Liver (tissue), 9 donors: ENCODE data around the gene DHCR7. TPM values are rescaled to one million over a fixed set of nuclear protein-coding genes. Genes with fewer than 3 reads are reported as not detected.

Experiments used
- DNase-seq: peaks from one replicate; pipeline ENCODE4 v3.0.0-alpha.2; 2017; ENCODE audit warnings: low spot score
- H3K27ac ChIP-seq, 2 donors: one replicate each; pipeline ENCODE4 v1.7.0; 2013; ENCODE audit warnings: inconsistent platforms in 2 of 2, low read length in 2 of 2, control low read depth in 1 of 2, low read depth in 1 of 2, mild to moderate bottlenecking in 1 of 2
- H3K27me3 ChIP-seq, 4 donors: one replicate each; pipeline versions ENCODE4 v1.6.1 to v1.7.0; 2013; ENCODE audit warnings: low read length in 3 of 4, inconsistent platforms in 1 of 4, mild to moderate bottlenecking in 1 of 4, moderate library complexity in 1 of 4; ENCODE audit not compliant: control insufficient read depth in 4 of 4, insufficient read depth in 4 of 4
- H3K36me3 ChIP-seq, 4 donors: one replicate each; pipeline versions ENCODE4 v1.6.1 to v1.7.0; 2013; ENCODE audit warnings: low read length in 3 of 4, mild to moderate bottlenecking in 3 of 4, low read depth in 1 of 4, moderate library complexity in 1 of 4; ENCODE audit not compliant: control insufficient read depth in 4 of 4, insufficient read depth in 3 of 4
- H3K4me1 ChIP-seq, 4 donors: one replicate each; pipeline versions ENCODE4 v1.6.1 to v1.7.0; 2013; ENCODE audit warnings: low read length in 3 of 4, mild to moderate bottlenecking in 3 of 4, moderate library complexity in 1 of 4; ENCODE audit not compliant: control insufficient read depth in 4 of 4, insufficient read depth in 4 of 4
- H3K4me3 ChIP-seq, 3 donors: one replicate each; pipeline versions ENCODE4 v1.6.1 to v1.7.0; 2013; ENCODE audit warnings: low read length in 3 of 3, control low read depth in 1 of 3, low read depth in 1 of 3, mild to moderate bottlenecking in 1 of 3
- H3K9ac ChIP-seq, 2 donors: one replicate each; pipeline ENCODE4 v1.7.0; 2013; ENCODE audit warnings: low read length in 2 of 2, mild to moderate bottlenecking in 2 of 2, moderate library complexity in 2 of 2, control low read depth in 1 of 2, low read depth in 1 of 2
- H3K9me3 ChIP-seq, 4 donors: one replicate each; pipeline versions ENCODE4 v1.6.1 to v1.7.0; 2013; ENCODE audit warnings: low read length in 3 of 4; ENCODE audit not compliant: control insufficient read depth in 4 of 4
- ATF3 ChIP-seq: IDR thresholded peaks from 2 replicates; pipeline ENCODE4 v1.6.1; 2016; ENCODE audit warnings: antibody characterized with exemption
- CTCF ChIP-seq: fragments of 150-350 bp; IDR thresholded peaks from 2 replicates; pipeline ENCODE4 v1.5.1; 2017; ENCODE audit warnings: improper control_type of control experiment, low read depth, low read length; ENCODE audit not compliant: missing input control
- EGR1 ChIP-seq, 2 donors: IDR thresholded peaks; 2 replicates each; pipeline ENCODE4 v1.6.1; 2016 to 2018; ENCODE audit warnings: antibody characterized with exemption in 2 of 2, low read depth in 2 of 2
- FOXA1 ChIP-seq: IDR thresholded peaks from 2 replicates; pipeline ENCODE4 v1.6.1; 2016; ENCODE audit warnings: antibody characterized with exemption
- FOXA2 ChIP-seq: IDR thresholded peaks from 2 replicates; pipeline ENCODE4 v1.6.1; 2016; ENCODE audit warnings: antibody characterized with exemption
- GABPA ChIP-seq, 2 donors: IDR thresholded peaks in 1 of 2; conservative IDR thresholded peaks in 1 of 2; 2 replicates each; pipeline ENCODE4 v1.6.1; 2016; ENCODE audit warnings: antibody characterized with exemption in 2 of 2, mild to moderate bottlenecking in 1 of 2, moderate library complexity in 1 of 2
- HNF4A ChIP-seq, 2 donors: conservative IDR thresholded peaks; 2 replicates each; pipeline ENCODE4 v1.6.1; 2016; ENCODE audit warnings: antibody characterized with exemption in 2 of 2, mild to moderate bottlenecking in 2 of 2
- HNF4G ChIP-seq: IDR thresholded peaks from 2 replicates; pipeline ENCODE4 v1.6.1; 2016; ENCODE audit warnings: antibody characterized with exemption
- JUND ChIP-seq, 2 donors: IDR thresholded peaks; 2 replicates each; pipeline ENCODE4 v1.6.1; 2016; ENCODE audit warnings: antibody characterized with exemption in 2 of 2
- MAX ChIP-seq: IDR thresholded peaks from 2 replicates; pipeline ENCODE4 v1.6.1; 2016; ENCODE audit warnings: antibody characterized with exemption
- NR2F2 ChIP-seq: IDR thresholded peaks from 2 replicates; pipeline ENCODE4 v1.6.1; 2016; ENCODE audit warnings: antibody characterized with exemption
- RAD21 ChIP-seq, 2 donors: IDR thresholded peaks; 2 replicates each; pipeline ENCODE4 v1.6.1; 2016; ENCODE audit warnings: antibody characterized with exemption in 2 of 2, mild to moderate bottlenecking in 2 of 2
- REST ChIP-seq: IDR thresholded peaks from 2 replicates; pipeline ENCODE4 v1.6.1; 2016; ENCODE audit warnings: antibody characterized with exemption, mild to moderate bottlenecking
- RXRA ChIP-seq, 2 donors: IDR thresholded peaks; 2 replicates each; pipeline ENCODE4 v1.6.1; 2017 to 2018; ENCODE audit warnings: antibody characterized with exemption in 2 of 2, mild to moderate bottlenecking in 1 of 2
- SP1 ChIP-seq: IDR thresholded peaks from 2 replicates; pipeline ENCODE4 v1.6.1; 2018; ENCODE audit warnings: antibody characterized with exemption, mild to moderate bottlenecking
- TAF1 ChIP-seq: conservative IDR thresholded peaks from 2 replicates; pipeline ENCODE4 v1.6.1; 2016; ENCODE audit warnings: antibody characterized with exemption, mild to moderate bottlenecking
- YY1 ChIP-seq: IDR thresholded peaks from 2 replicates; pipeline ENCODE4 v1.6.1; 2016; ENCODE audit warnings: antibody characterized with exemption, mild to moderate bottlenecking
- ZBTB33 ChIP-seq: IDR thresholded peaks from 2 replicates; pipeline ENCODE4 v1.6.1; 2016; ENCODE audit warnings: antibody characterized with exemption
- WGBS: extraction: QIAGEN DNeasy Blood & Tissue Kit; methylation state at CpG from one replicate; pipeline ENCODE4 v1.1.7; 2013; 5-methylcytosine and 5-hydroxymethylcytosine counted together
- polyA plus RNA-seq, 2 donors: library from polyadenylated mRNA; stranded (reverse) in 1 of 2; unstranded in 1 of 2; fragments of 200-250 nt in 1 of 2; fragments of >200 nt in 1 of 2; fragmentation: Nextera tagmentation in 1 of 2; extraction: Ambion mirVana in 1 of 2; gene quantifications; one replicate each; pipeline versions ENCODE4 v1.2.1 to v1.2.3, GENCODE V29; 2013 to 2015
- total RNA-seq, 2 donors: library from RNA; depleted of rRNA; stranded (reverse); fragments of >200 nt; gene quantifications; one replicate each; pipeline ENCODE4 v1.2.3, GENCODE V29; 2014
- donor health status: healthy.
- donor health status: healthy.
- donor health status: healthy.
- donor health status: healthy.
- donor health status: healthy.

DHCR7 gene
- total and polyA plus RNA-seq, 4 donors, result 56.9 to 224 (median 172) TPM

- H3K4me3 ChIP-seq, result no peak overlapping the region
- H3K36me3 ChIP-seq, result peaks cover 12 to 83% (median 53%) of the 10 kb centered on the region in 4 donors
- no peak overlapping the region for H3K9ac ChIP-seq
- H3K27me3 ChIP-seq, result no peaks in the 10 kb centered on the region
- TF ChIP-seq FOXA2 (no peak), ATF3 (no peak), JUND (IDR thresholded peaks at IDR 0.05) (no peak), HNF4G (no peak), FOXA1 (no peak), RXRA (IDR thresholded peaks at IDR 0.05) (no peak), YY1 (no peak), MAX (no peak), CTCF (no peak), EGR1 (IDR thresholded peaks at IDR 0.05; ENCODE audit: low read depth in 2 of 2) (no peak), HNF4A (conservative IDR thresholded peaks at IDR 0.05) (no peak), RAD21 (IDR thresholded peaks at IDR 0.05) (no peak), GABPA (IDR thresholded peaks at IDR 0.05 in 1 of 2, conservative IDR thresholded peaks at IDR 0.05 in 1 of 2) (no peak), ZBTB33 (no peak), TAF1 (no peak), REST (no peak), NR2F2 (no peak), SP1 (no peak)
- no peaks in the 10 kb centered on the region for H3K9me3 ChIP-seq
- no peak overlapping the region for H3K27ac ChIP-seq
- H3K4me1 ChIP-seq, result no peaks in the 10 kb centered on the region
- DNase-seq, result no peak
- 98% methylated on average over 18 of the region's 18 CpGs for WGBS
These were observed 34.0 kb upstream of the DHCR7 start for GRCh38 chr11:71482216-71482615.
